Lower leg skin (tissue), 3 donors: Measurements from ENCODE around the gene NDE1.

Source experiments
- CTCF ChIP-seq, 3 donors: fragments of 450-650 bp; IDR thresholded peaks; one replicate each; pipeline ENCODE4 v1.5.1; 2016; ENCODE audit warnings: antibody characterized with exemption in 3 of 3, mild to moderate bottlenecking in 3 of 3, moderate library complexity in 2 of 3
- POLR2A ChIP-seq, 2 donors: fragments of 450-650 bp; IDR thresholded peaks; one replicate each; pipeline ENCODE4 v1.6.1; 2016 to 2017; ENCODE audit warnings: antibody characterized with exemption in 2 of 2, mild to moderate bottlenecking in 1 of 2, moderate library complexity in 1 of 2

DNA sequence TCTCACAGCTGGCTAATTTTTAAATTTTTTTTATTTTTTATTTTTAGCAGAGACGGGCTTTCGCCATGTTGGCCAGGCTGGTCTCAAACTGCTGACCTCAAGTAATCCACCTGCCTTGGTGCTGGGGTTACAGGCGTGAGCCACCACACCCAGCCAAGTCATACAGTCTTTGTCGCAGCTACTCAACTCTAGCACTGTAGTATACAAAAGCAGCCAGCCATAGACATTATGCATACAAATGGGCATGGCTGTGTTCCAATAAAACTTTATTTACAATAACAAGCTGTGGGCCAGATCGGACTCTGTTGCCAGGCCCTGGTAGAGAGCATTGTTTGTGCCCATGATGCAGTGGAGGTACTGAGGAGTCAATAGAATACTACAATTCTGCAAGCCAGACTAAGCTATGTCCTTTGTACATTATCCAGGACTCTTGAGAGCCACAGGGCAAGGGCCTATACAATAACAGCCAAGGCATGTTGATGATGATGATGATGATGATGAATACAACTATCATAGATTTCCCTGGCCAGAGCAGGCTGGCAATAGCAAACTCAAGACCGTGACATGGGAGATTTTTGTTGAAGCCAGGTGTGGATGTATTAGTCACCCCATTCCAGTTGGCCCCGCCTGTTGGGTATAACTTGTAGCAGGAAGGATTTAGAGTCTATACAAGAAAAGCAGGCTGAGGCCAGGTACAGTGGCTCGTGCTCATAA is 104.9 kb downstream of the NDE1 start:
- TF ChIP-seq CTCF (IDR thresholded peaks at IDR 0.05) (no peak), POLR2A (IDR thresholded peaks at IDR 0.05) (no peak)
